ENCODE measurements around the gene NT5C1A.

The NT5C1A gene

DNA sequence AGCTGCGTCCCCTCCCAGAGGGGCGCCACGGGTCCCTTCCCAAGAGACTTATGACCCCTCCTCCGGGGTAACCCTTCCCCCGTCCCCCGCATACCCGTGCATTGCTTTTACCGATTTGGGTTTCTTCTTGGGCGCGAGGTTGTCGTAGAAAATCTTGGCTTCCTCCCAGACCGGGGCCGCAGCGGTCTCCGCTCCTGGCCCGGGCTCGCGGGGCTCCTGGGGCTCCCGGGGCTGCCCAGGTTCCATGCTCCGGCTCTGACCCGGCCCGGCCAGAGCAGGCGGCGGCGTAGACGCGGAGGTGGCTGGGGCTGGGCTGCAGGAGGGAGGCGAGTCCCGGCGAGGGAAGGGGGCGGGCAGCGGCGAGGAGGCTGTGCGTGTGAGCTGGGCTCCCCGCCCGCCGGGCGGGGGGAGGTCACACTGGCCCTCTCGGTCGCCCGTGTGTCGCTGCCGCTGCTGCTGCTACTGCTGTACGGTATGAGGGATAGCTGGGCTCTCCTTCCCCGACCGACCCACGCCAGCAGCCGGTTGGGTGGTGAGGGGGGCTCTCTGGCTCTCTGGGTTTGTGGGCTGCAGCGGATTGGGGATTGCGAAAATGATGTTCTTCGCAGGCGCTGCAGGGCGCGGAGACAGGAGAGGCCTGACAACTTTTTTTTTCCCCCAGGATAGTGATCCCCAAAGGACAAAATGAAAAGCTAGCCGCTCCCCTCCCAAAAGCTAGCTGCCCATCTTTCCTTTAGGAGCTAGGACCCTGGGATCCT lies at the start of gene NT5C1A:
Gene NT5C1A (minus strand): TSS at position 315 of the 758 bp plus-strand sequence. CDS start 69 bp downstream, at position 246.
- no peak for DNase-seq (ENCODE audit: low read depth, low spot score)

- no peak for DNase-seq (ENCODE audit: low read depth, low spot score)
These were observed 49.8 kb upstream of the NT5C1A start for GRCh38 chr1:39721664-39722063.

- DNase-seq (ENCODE audit: low read depth, low spot score) = no peak
These were observed 48.4 kb upstream of the NT5C1A start for GRCh38 chr1:39720094-39720999.

- no peak for DNase-seq (ENCODE audit: low read depth, low spot score)
These were observed 45.9 kb upstream of the NT5C1A start for GRCh38 chr1:39717809-39718208.

DNA sequence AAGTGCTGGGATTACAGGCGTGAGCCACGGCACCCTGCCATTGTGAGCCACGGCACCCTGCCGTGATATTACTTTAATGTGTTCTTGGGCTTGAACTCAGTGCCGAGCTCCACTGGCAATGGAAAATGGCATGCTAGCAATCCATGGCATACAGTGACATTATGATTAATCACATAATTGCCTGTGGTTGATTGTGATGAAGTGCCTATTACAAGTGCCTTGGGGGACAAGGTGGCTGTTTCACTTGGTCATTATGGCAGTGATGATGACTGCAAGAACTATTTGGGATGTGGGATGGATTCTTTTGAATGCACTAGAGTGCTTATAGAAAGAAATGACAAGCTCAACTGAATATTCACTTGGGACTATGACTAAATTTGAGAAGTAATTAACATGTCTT lies 41.6 kb upstream of the NT5C1A start:
- DNase-seq (ENCODE audit: low read depth, low spot score) = no peak

GRCh38 chr1:39711966-39712340 lies 40.0 kb upstream of the NT5C1A start:
- DNase-seq (ENCODE audit: low read depth, low spot score) = no peak

DNA sequence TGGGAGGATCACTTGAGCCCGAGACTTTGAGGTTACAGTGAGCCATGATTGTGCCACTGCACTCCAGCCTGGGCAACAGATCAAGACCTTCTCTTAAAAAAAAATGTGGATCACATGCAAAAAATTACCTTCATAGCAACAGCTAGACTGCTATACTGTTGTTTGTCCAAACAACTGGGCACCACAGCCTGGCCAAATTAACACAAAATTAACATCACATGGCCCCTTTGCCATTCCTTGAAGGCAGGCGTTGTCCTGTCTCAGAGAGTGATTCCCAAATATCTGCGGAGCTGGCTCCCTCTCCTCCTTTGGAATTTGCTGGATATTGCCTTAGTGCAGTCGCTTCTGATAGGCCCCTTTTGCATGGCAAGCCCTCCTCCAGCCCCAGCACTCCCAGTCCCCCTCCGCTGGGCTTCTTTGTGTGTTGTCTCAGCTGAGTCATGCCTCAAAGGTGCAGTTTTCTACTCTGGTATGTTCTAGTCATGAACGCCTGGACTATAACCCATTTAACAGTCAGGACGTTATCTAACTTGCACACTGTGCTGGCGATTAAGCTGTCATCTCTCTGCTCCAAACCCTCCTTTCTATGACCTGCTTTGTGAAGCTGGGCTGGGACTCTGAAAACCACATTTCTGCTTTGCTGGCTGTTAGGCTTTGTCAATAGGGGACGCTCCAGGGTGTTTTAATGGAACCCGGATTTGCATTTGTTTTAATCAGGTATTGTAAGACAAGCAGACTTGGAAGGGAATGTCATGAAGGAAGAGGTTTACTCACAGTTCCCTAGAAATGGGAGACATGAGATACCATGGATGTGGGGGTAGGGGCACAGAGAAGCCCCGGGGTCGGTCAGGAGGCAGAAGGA lies 39.4 kb upstream of the NT5C1A start:
- no peak for DNase-seq (ENCODE audit: low read depth, low spot score)

DNA sequence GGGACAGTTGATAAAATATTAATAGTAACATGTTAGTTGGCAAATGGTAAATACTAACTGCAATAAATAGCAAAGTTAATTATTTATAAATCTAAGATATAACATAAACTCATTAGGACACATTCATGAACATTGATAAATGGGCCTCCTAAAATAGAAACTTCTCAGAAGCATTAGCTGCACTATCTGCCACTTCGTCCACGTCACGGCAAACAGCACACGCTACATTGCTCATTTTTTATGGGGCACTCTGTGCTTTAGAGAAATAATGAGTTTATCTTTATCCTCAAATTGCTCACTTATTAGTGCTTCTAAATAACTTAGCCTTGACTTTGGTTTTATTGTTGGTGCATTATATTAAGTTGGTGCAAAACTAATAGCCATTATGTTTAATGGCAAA lies 35.6 kb upstream of the NT5C1A start:
- no peak for DNase-seq (ENCODE audit: low read depth, low spot score)

GRCh38 chr1:39704757-39705156 lies 32.9 kb upstream of the NT5C1A start:
- no peak for DNase-seq (ENCODE audit: low read depth, low spot score)

GRCh38 chr1:39701049-39701439 lies 29.1 kb upstream of the NT5C1A start:
- no peak for DNase-seq (ENCODE audit: low read depth, low spot score)

DNA sequence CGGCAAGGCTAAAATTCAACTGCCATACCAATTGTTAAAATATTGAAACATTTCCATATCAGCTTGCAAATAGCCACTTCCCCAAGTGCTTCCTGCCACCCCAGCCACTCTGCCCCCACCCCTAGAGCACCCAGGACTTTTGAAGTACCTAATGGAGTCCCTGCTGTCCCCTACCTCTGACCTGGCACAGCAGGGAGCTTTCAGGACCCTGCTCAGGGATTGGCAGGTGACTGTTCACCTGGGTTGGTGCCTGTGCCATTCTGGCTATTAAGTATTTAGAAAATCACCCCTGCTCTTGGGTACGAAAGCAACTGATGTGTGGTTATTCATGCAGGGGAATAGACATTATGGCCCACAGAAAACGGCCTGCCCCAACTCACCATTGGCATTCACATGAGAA lies 28.4 kb upstream of the NT5C1A start:
- DNase-seq (ENCODE audit: low read depth, low spot score) = no peak

DNA sequence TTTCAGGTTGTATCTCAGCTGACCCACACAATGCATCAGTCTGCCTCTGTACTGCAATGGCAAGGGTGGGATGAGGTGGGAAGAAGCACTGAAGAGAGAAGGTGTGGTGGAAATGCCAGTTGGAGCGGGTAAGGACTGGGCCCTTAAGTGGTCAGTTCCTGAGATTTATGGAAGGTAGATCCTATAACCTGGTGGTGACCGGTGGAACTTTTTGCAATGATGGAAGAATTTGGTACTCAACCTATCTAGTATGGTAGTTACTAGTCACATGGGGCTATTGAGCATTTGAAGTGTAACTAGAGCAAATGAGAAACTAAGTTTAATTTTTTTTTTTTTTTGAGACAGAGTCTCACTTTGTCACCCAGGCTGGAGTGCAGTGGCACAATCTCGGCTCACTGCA lies 27.5 kb upstream of the NT5C1A start:
- no peak for DNase-seq (ENCODE audit: low read depth, low spot score)

GRCh38 chr1:39698568-39698967 lies 26.7 kb upstream of the NT5C1A start:
- no peak for DNase-seq (ENCODE audit: low read depth, low spot score)

- no peak for DNase-seq (ENCODE audit: low read depth, low spot score)
These were observed 24.5 kb upstream of the NT5C1A start for GRCh38 chr1:39696448-39696847.

DNA sequence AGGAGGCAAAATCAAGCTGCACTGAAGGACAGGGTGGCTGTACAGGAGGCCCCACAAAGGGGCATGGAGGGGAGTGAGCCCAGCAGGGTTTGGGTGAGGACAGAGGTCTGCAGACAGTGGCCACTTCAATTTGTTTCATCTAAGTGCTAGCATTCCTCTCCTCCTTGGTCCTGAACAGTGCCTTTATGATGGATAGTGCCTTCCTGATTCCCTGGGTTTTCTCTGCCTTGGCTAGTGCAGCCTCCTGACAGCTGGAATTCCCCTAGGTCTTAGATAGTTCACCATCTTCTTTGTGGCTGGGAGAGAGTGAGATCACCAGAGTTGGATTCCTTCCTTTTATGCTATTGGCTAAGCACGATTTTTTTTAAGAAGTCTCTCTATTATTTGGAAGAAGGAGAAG lies 23.1 kb upstream of the NT5C1A start:
- DNase-seq (ENCODE audit: low read depth, low spot score) = no peak

- DNase-seq (ENCODE audit: low read depth, low spot score) = no peak
These were observed 22.1 kb upstream of the NT5C1A start for GRCh38 chr1:39694026-39694425.

DNA sequence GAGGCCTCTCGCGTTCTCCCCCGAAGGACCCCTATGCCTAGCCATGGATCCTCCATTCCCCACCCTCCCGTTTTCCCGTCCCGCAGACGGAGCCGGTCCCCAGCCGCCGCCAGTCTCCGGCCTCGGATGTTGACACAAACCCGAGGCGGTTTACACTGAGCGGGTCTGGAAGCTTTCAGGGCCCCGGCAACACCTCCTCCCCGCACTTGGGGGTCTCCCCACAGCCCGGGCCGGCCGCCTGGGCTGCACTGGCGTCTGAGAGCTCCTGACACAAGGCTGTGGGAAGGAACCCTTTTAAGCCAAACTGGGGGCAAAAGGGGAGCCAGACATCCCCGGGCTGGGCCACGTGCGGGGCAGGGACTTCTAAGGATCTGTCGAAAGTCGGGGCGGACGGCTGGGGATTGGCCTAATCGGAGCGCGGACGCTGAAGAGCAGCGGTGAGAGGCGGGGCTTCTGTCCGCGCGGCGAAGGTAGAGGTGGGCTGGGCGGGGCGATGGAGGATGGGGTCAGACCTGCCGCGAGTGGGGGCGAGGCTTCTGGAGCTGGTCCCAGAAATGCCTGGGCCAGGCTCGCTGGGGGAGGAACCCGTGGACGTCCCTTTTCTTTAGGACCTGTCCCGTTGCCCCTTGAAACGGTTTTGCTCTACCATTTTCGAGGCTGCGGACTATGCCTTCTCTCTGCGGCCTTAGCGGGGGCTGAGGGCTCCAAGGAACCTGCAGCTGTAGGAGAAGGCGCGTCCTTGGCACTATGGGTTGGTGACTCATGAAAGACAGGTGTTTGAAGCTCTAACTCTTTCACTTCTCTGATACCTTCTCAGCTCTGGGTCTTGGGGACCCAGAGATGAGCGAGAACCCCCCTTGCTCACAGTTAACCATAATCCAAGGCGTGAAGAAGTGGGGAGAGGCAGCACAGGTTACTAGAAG lies 20.5 kb upstream of the NT5C1A start:
- no peak for DNase-seq (ENCODE audit: low read depth, low spot score)

- DNase-seq (ENCODE audit: low read depth, low spot score) = peak; percentile 12
These were observed 19.7 kb upstream of the NT5C1A start, which contains the start of gene HPCAL4 for GRCh38 chr1:39691383-39692151. TSS of gene HPCAL4 (minus strand) at chr1:39691433. CDS start at chr1:39684603, 6,830 bp downstream.

GRCh38 chr1:39690794-39691382 lies 19.0 kb upstream of the NT5C1A start:
- no peak for DNase-seq (ENCODE audit: low read depth, low spot score)

GRCh38 chr1:39690225-39690624 lies 18.3 kb upstream of the NT5C1A start:
- DNase-seq (ENCODE audit: low read depth, low spot score) = no peak
